Measurements from ENCODE around the gene PITX2.

The PITX2 gene

DNA sequence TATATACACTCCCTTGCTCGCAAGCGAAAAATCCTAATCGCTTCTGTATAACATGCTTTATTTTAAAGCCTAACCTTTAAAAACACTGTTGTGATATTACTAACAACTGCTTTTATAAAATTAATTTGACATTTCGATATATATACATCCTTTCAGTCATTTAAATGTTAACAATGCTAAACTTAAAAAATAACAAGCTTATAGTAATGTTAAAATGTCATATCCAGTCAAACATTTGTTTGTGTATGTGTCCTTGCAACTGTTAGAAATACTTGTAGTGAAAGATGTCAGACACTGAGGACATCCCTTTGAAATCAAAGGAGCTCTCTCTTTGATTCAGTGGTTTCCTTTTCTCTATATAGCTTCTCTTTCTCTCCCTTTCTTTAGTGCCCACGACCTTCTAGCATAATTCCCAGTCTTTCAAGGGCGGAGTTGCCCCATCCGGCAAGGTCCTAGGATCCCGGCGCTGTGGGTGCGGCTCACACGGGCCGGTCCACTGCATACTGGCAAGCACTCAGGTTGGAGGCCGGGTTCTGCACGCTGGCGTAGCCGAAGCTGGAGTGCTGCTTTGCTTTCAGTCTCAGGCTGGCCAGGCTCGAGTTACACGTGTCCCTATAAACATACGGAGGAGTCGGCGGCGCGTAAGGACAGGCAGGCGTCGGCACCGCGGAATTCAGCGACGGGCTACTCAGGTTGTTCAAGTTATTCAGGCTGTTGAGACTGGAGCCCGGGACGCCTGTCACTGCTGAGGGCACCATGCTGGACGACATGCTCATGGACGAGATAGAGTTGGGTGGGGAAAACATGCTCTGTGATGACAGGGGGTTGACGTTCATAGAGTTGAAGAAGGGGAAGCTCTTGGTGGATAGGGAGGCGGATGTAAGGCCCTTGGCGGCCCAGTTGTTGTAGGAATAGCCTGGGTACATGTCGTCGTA lies 5.0 kb downstream of the PITX2 start:
- TF ChIP-seq TOX (CRISPR knock-in tag; IDR thresholded peaks at IDR 0.05; ENCODE audit: borderline replicate concordance), result no peak
- TF ChIP-seq BACH2 (CRISPR knock-in tag; IDR thresholded peaks at IDR 0.05; ENCODE audit: borderline replicate concordance), result no peak
- TF ChIP-seq, protein P1, sequence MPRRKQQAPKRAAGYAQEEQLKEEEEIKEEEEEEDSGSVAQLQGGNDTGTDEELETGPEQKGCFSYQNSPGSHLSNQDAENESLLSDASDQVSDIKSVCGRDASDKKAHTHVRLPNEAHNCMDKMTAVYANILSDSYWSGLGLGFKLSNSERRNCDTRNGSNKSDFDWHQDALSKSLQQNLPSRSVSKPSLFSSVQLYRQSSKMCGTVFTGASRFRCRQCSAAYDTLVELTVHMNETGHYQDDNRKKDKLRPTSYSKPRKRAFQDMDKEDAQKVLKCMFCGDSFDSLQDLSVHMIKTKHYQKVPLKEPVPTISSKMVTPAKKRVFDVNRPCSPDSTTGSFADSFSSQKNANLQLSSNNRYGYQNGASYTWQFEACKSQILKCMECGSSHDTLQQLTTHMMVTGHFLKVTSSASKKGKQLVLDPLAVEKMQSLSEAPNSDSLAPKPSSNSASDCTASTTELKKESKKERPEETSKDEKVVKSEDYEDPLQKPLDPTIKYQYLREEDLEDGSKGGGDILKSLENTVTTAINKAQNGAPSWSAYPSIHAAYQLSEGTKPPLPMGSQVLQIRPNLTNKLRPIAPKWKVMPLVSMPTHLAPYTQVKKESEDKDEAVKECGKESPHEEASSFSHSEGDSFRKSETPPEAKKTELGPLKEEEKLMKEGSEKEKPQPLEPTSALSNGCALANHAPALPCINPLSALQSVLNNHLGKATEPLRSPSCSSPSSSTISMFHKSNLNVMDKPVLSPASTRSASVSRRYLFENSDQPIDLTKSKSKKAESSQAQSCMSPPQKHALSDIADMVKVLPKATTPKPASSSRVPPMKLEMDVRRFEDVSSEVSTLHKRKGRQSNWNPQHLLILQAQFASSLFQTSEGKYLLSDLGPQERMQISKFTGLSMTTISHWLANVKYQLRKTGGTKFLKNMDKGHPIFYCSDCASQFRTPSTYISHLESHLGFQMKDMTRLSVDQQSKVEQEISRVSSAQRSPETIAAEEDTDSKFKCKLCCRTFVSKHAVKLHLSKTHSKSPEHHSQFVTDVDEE (CRISPR knock-in tag; IDR thresholded peaks at IDR 0.05), result no peak
- no peak for TF ChIP-seq SNAI2 (CRISPR knock-in tag; IDR thresholded peaks at IDR 0.05)
- TF ChIP-seq ZNF70 (CRISPR knock-in tag; IDR thresholded peaks at IDR 0.05), result no peak
- TF ChIP-seq TCF4 (CRISPR knock-in tag; IDR thresholded peaks at IDR 0.05; ENCODE audit: borderline replicate concordance), result no peak
- no peak for TF ChIP-seq GLIS3 (CRISPR knock-in tag; IDR thresholded peaks at IDR 0.05)
- TF ChIP-seq RARB (CRISPR knock-in tag; IDR thresholded peaks at IDR 0.05), result no peak
- TF ChIP-seq PPARA (CRISPR knock-in tag; IDR thresholded peaks at IDR 0.05; ENCODE audit: borderline replicate concordance), result no peak
- no peak for TF ChIP-seq OSR1 (CRISPR knock-in tag; IDR thresholded peaks at IDR 0.05)
- no peak for TF ChIP-seq ZFP3 (CRISPR knock-in tag; IDR thresholded peaks at IDR 0.05)
- TF ChIP-seq, protein P2, sequence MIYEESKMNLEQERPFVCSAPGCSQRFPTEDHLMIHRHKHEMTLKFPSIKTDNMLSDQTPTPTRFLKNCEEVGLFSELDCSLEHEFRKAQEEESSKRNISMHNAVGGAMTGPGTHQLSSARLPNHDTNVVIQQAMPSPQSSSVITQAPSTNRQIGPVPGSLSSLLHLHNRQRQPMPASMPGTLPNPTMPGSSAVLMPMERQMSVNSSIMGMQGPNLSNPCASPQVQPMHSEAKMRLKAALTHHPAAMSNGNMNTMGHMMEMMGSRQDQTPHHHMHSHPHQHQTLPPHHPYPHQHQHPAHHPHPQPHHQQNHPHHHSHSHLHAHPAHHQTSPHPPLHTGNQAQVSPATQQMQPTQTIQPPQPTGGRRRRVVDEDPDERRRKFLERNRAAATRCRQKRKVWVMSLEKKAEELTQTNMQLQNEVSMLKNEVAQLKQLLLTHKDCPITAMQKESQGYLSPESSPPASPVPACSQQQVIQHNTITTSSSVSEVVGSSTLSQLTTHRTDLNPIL (CRISPR knock-in tag; IDR thresholded peaks at IDR 0.05; ENCODE audit: low read depth), result no peak
- no peak for TF ChIP-seq ZNF8 (CRISPR knock-in tag; IDR thresholded peaks at IDR 0.05)
- TF ChIP-seq ESRRG (CRISPR knock-in tag; IDR thresholded peaks at IDR 0.05), result no peak
- no peak for TF ChIP-seq ISL1 (CRISPR knock-in tag; IDR thresholded peaks at IDR 0.05)
- TF ChIP-seq, protein P3, sequence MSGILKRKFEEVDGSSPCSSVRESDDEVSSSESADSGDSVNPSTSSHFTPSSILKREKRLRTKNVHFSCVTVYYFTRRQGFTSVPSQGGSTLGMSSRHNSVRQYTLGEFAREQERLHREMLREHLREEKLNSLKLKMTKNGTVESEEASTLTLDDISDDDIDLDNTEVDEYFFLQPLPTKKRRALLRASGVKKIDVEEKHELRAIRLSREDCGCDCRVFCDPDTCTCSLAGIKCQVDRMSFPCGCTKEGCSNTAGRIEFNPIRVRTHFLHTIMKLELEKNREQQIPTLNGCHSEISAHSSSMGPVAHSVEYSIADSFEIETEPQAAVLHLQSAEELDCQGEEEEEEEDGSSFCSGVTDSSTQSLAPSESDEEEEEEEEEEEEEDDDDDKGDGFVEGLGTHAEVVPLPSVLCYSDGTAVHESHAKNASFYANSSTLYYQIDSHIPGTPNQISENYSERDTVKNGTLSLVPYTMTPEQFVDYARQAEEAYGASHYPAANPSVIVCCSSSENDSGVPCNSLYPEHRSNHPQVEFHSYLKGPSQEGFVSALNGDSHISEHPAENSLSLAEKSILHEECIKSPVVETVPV (CRISPR knock-in tag; IDR thresholded peaks at IDR 0.05), result no peak
- TF ChIP-seq ARNTL (CRISPR knock-in tag; IDR thresholded peaks at IDR 0.05; ENCODE audit: borderline replicate concordance, low read depth), result no peak
- TF ChIP-seq ZFP30 (CRISPR knock-in tag; IDR thresholded peaks at IDR 0.05), result no peak
- TF ChIP-seq ZC3H10 (CRISPR knock-in tag; IDR thresholded peaks at IDR 0.05), result no peak
- no peak for ATAC-seq

DNA sequence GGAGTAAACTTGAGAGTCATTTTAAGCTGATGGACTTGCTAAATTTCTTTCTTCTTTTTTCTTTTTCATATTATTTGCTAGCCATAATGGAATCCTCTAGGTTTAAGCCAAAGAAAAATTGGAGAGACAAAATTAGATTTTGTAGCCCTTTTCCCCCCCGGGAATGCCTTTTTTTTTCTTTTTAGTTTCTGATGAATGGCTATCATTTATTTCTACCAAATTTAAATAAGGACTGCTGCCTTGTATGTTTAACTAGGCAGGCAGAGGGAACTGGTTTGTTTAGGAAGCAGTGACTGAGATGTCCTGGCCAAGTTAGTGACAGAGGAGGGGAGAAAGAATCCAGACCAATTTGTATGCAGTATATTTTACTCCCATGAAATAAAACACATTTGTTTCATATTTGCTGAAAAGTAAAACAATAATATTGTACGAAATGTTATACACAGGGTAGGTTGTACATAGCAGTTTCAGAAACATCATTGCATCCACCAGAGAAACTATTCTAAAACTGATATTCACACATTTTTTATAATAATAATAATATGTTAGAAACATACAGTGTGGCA lies 5.7 kb downstream of the PITX2 start:
- no peak for ATAC-seq
- TF ChIP-seq, protein P3 (CRISPR knock-in tag; IDR thresholded peaks at IDR 0.05), result no peak
- TF ChIP-seq CSDC2 (CRISPR knock-in tag; IDR thresholded peaks at IDR 0.05) (no peak), ISL1 (CRISPR knock-in tag; IDR thresholded peaks at IDR 0.05) (no peak), ESRRG (CRISPR knock-in tag; IDR thresholded peaks at IDR 0.05) (no peak), ZNF70 (CRISPR knock-in tag; IDR thresholded peaks at IDR 0.05) (no peak), ZNF8 (CRISPR knock-in tag; IDR thresholded peaks at IDR 0.05) (no peak), ZFP3 (CRISPR knock-in tag; IDR thresholded peaks at IDR 0.05) (no peak)
- TF ChIP-seq, protein P1 (CRISPR knock-in tag; IDR thresholded peaks at IDR 0.05), result no peak
- TF ChIP-seq, protein P2 (CRISPR knock-in tag; IDR thresholded peaks at IDR 0.05; ENCODE audit: low read depth), result no peak

All from SK-N-SH treated with all-trans-retinoic acid at 6 μM for 48 hours (cell line).